GM18505 (cell line): ENCODE measurements around the gene CAPN7.
A peak's percentile ranks its signal among the peaks of the same experiment; 100 is the strongest.
"Not testable (repeated sequence)": the region's sequence is repeated elsewhere in the genome, so short reads cannot be mapped to it uniquely, and the experiment has no call there.

Experiments used
- ATAC-seq: cut with Tn5 transposase; IDR thresholded peaks from one replicate; pipeline ENCODE4 v1.9.1; 2021; ENCODE audit not compliant: unreplicated experiment
- POLR2A ChIP-seq: IDR thresholded peaks from 4 replicates; pipeline ENCODE4 v1.6.1; 2011; ENCODE audit warnings: borderline replicate concordance; ENCODE audit not compliant: insufficient read depth, insufficient read length; ENCODE audit errors: extremely low read depth

Gene CAPN7

DNA sequence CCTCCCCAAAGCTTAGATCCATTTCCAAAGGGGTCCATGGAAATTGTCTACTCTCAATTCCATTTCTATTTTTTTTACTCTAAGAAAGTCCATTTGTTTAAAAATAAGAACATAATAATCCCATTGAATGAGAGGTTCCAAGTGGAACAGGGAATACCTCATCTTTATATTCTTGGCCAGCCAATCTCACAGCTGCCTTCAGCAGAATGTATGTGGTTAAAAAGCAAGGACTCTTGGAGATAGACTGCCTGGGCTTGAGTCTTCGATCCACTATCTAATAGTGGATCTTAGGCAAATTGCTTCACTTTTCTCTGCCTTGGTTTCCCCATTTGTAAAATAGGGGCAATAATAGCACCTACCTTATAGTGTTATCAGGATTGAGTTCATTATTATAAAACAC lies 24.5 kb upstream of the CAPN7 start:
- no peak for ATAC-seq

DNA sequence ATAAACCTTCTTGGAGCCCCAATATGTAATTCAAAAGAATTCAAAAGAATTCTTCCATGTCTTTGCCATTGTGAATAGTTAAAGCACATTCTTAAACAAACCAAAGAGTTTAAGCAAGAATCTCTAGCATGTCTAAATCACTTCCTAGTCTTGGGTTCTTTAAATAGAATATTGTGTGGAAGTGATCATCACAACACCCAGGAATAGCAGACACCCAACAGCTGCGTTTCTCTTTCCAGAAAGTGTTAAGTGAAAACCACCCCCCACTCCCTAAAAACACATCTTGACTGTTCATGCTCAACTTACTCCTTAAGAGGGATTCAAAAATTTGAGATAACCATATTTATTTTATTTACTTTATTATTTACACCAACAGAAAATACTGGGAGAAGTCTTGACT lies 24.1 kb upstream of the CAPN7 start:
- no peak for TF ChIP-seq POLR2A

More for the DNA sequence above, 24.5 kb upstream of the CAPN7 start:
- no peak for TF ChIP-seq POLR2A

DNA sequence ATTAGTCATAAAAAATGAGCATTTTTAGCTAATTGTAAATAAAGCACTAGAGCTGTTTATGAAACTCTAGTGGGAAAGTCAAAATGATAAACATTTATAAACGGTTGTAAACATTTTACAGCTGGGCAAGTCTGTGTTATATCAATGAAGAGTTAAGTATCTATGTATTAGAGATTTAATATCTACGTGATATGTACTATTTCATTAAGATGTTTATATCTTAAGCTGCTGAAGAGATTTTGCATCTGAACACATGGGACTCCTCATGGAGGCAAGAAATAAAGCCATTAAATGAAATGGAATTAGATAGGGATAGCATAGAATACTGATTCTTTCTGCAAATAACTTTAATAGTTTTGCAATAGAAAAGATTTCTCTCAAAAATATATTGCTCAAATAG lies 23.0 kb upstream of the CAPN7 start:
- no peak for TF ChIP-seq POLR2A
- ATAC-seq, result no peak

More for the DNA sequence above, 24.1 kb upstream of the CAPN7 start:
- no peak for ATAC-seq

DNA sequence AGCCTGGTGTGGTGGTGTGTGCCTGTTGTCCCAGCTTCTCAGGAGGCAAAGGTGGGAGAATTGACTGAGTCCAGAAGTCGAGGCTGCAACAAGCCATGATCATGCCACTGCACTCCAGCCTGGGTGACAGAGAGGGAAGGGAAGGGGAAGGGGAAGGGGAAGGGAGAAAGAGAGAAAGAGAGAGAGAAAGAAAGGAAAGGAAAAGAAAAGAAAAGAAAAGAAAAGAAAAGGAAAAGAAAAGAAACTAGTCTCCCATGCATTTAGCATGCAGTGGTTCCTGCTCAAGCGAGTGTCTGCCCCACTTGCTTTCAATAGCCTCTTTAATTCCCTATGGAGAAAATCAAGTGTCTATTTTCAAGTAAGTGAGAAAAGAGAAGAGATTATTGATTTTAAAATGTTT lies 20.6 kb upstream of the CAPN7 start:
- no peak for TF ChIP-seq POLR2A
- ATAC-seq, result no peak

DNA sequence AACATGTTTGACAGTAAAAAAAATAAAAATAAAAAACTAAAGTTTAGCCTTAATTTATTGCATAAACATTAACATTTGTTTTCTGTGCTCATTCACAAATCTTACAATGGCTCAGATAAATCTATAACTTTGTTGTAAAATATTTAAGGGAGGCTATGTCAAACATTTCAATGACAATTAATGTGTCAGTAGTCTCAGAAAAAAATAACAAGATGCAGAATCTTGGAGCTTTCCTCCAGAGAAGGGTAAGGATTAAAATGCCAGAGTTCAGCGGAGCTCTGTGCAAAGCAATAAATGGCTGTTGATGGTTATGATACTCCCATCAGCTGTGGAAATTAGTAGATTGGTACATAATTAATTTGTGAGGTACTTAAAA lies 20.0 kb upstream of the CAPN7 start:
- ATAC-seq, result no peak

DNA sequence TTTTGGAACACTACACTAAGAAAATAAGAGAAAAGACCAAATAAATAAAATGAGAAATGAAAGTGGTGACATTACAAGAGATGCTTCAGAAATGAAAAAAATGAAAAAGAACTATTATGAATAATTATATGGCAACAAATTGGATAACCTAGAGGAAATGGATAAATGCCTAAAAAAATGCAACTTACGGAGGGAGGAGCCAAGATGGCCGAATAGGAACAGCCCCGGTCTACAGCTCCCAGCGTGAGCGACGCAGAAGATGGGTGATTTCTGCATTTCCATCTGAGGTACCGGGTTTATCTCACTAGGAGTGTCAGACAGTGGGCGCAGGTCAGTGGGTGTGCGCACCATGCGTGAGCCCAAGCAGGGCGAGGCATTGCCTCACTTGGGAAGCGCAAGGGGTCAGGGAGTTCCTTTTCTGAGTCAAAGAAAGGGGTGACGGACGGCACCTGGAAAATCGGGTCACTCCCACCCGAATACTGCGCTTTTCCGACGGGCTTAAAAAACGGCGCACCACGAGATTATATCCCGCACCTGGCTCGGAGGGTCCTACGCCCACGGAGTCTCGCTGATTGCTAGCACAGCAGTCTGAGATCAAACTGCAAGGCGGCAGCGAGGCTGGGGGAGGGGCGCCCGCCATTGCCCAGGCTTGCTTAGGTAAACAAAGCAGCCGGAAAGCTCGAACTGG lies 19.4 kb upstream of the CAPN7 start:
- ATAC-seq, result not testable (repeated sequence)

More for the DNA sequence above, 20.0 kb upstream of the CAPN7 start:
- no peak for TF ChIP-seq POLR2A

DNA sequence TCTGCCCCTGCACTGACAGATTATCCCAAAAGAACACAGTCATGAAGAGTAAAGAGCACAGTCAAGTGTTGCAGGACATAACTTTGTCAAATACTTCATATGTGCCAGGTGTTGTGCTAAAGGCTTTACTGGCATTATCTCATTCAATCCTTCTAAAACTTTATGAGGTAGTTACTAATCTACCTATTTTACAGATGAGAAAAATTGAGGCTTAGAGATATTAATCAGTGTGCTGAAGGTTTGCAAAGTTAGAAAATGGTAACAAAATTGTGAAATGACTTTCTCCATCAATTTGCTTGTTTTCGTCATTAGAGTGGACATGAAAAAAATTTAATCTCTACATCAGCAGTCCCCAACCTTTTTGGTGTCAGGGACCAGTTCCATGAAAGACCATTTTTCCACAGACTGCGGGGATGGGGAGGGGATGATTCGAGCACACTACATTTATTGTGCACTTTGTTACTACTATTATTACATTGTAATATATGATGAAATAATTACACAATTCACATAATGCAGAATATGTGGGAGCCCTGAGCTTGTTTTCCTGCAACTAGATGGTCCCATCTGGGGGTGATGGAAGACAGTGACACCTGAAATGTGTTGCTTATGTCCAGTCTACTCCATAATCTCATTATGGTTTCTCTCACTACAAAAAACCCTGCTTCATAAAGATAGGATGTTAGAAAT lies 8.6 kb upstream of the CAPN7 start:
- ATAC-seq, result no peak
- TF ChIP-seq POLR2A, result no peak

DNA sequence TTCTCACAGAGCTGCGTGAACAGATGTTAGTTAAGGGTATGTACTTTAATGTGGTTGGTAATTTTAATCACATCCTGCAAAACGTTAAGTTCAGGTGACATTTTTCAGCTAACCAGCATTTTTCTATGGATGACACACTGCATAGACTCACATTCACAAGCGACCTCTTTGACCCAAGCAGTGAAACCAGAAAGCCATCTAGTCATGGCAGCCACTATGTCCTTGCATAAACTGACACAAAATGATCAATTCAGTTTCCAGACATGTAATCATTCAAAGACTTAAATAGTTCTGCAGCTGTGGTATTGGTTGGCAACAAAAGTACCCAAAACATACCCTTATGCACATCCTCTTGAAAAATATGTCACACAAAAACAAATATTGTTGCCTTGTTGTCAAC lies 7.4 kb upstream of the CAPN7 start:
- no peak for ATAC-seq
- no peak for TF ChIP-seq POLR2A

DNA sequence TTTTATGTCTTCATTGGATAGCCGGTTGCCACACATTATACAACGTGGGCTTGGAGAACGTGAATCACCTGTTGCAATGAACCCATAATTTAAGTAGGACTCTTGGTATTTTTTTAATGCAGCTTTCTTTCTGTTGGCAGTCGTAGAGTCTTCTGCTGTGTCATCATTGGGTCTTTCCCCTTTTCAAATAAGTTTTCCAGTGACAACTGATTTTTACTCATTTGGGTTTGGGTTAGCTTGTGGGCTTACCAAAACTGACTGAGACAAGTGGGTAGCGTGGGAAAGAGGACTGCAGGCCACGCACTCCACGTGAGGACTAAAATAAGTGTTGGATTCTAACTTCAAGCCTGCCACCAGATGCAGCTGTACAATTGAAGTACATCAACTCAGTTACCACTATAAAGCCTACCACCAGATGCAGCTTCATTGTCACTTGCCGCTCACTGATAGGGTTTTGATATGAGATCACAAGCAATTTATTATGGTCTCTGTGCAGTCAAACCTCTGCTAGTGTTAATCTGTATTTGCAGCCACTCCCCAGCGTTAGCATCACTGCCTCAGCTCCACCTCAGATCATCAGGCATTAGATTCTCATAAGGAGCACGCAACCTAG lies 6.4 kb upstream of the CAPN7 start:
- no peak for TF ChIP-seq POLR2A
- no peak for ATAC-seq

DNA sequence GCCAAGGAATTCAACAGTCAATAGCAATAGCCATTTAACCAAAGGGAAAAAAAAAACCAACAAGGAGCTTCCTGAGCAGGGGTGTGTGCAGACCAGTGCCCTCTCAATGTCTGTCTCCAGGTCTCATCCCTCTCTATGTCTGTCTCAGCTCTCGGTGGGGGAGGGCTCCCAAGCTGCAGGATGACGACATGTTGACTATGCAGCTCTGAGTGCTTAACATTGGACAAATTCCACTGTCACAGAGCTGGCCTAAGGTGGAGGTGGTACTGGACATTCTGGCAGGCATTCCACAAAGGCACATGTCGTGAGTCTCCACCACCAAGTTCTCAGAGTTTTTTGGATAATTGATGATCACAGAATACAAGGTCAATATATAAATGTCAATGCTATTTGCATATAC lies 2.0 kb upstream of the CAPN7 start:
- ATAC-seq, result no peak

DNA sequence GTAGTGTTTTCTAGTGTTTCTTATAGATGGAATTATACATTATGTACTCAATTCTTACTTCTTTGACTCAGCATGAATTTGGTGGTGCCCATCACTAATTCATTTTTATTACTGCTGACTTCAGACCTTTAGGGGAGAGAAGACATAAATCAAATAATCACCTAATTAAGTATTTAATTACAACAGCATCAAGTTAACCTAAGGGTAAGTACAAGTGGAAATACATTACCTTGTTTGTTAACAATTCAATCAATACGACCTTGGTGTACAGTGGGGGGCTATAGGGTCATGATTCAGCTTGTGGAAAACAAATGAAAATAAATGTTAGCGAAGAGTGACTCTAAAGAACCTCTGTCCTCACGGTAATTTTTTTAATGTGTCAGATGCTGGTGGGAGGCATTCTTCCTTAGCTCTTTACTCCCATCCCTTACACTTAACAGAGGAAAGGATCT lies 538 bp upstream of the CAPN7 start:
- TF ChIP-seq POLR2A, result no peak

More for the DNA sequence above, 2.0 kb upstream of the CAPN7 start:
- TF ChIP-seq POLR2A, result no peak

DNA sequence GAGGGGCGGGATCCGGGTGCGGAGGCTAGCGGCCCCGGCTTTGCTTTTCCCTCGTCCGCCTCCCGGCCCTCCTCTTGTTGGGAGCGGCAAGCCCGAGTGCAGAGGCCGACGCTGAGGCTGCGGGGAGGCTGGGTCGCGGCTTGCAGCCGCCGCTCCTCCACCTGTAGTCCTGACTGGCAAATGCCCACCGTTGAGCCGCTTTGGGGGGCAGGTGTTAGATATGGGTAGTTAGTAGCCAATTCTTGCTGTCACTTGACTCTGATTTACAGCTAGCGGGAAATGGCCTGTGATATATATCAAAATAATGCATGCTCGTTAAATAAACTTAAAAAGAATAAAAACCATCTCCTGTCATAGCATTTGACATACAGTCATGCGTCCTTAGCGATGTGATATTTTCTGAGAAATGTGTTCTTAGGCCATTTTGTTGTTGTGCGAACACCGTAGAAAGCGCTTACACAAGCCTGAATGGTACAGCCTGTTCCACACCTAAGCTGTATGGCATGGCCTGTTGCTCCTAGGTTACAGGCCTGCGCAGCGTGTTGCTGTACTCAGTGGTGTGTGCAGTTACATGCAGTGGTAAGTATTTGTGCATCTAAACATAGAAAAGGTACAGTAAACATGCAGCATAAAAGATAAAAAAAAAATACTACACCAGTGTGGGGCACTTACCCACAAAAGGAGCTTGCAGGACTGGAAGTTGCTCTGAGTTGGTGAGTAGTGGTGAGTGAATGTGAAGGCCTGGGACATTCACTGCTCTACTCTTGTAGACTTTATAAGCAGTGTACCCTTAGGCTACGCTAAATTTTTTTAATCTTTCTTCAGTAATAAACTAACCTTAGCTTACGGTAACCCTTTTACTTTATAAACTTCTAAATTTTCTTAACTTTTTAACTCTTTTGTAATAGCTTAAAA lies 873 bp downstream of the CAPN7 start:
- no peak for TF ChIP-seq POLR2A
- peak; percentile 19 for ATAC-seq

More for the DNA sequence above, 538 bp upstream of the CAPN7 start:
- no peak for ATAC-seq
